Spleen (tissue), 7 donors: ENCODE data around the gene C4A.
"Not testable (repeated sequence)": the region's sequence is repeated elsewhere in the genome, so short reads cannot be mapped to it uniquely, and the experiment has no call there.

Experiments used
- POLR2A ChIP-seq, 3 donors: fragments of 450-650 bp; IDR thresholded peaks; one replicate each; pipeline ENCODE4 v1.5.1; 2017; ENCODE audit warnings: antibody characterized with exemption in 3 of 3, mild to moderate bottlenecking in 1 of 3
- TF ChIP-seq, protein P1 (sequence below), 11 experiments: fragments of 200-600 bp in 7 of 11; fragments of 450-650 bp in 4 of 11; sonication (generic) in 4 of 11; IDR thresholded peaks in 8 of 11; conservative IDR thresholded peaks in 3 of 11; 1 replicate in 7 of 11; 2 replicates in 4 of 11; pipeline versions ENCODE4 v1.4.0 to v1.8.0; 2016 to 2021; ENCODE audit warnings: antibody characterized with exemption in 11 of 11, inconsistent platforms in 4 of 11, mild to moderate bottlenecking in 1 of 11
- donor health status: DM: no; HTN: no; CAD: no; lungs with moderate emphysema.
- donor health status: DM: no; HTN: no; CAD: no.
- donor health status: DM: no; HTN: no; CAD: no.

- TF ChIP-seq, protein P1, sequence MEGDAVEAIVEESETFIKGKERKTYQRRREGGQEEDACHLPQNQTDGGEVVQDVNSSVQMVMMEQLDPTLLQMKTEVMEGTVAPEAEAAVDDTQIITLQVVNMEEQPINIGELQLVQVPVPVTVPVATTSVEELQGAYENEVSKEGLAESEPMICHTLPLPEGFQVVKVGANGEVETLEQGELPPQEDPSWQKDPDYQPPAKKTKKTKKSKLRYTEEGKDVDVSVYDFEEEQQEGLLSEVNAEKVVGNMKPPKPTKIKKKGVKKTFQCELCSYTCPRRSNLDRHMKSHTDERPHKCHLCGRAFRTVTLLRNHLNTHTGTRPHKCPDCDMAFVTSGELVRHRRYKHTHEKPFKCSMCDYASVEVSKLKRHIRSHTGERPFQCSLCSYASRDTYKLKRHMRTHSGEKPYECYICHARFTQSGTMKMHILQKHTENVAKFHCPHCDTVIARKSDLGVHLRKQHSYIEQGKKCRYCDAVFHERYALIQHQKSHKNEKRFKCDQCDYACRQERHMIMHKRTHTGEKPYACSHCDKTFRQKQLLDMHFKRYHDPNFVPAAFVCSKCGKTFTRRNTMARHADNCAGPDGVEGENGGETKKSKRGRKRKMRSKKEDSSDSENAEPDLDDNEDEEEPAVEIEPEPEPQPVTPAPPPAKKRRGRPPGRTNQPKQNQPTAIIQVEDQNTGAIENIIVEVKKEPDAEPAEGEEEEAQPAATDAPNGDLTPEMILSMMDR (IDR thresholded peaks at IDR 0.05 in 8 of 11, conservative IDR thresholded peaks at IDR 0.05 in 3 of 11): not testable (repeated sequence)
- TF ChIP-seq POLR2A (IDR thresholded peaks at IDR 0.05): not testable (repeated sequence)
Measured at GRCh38 chr6:32042276-32042675, 60.4 kb downstream of the C4A start.
